ENCODE data around the gene STK17A.

- TF ChIP-seq EP300 (conservative IDR thresholded peaks at IDR 0.05; ENCODE audit: poor library complexity, severe bottlenecking), result no peak
- TF ChIP-seq RAD21 (conservative IDR thresholded peaks at IDR 0.05), result no peak
- TF ChIP-seq, protein P1, sequence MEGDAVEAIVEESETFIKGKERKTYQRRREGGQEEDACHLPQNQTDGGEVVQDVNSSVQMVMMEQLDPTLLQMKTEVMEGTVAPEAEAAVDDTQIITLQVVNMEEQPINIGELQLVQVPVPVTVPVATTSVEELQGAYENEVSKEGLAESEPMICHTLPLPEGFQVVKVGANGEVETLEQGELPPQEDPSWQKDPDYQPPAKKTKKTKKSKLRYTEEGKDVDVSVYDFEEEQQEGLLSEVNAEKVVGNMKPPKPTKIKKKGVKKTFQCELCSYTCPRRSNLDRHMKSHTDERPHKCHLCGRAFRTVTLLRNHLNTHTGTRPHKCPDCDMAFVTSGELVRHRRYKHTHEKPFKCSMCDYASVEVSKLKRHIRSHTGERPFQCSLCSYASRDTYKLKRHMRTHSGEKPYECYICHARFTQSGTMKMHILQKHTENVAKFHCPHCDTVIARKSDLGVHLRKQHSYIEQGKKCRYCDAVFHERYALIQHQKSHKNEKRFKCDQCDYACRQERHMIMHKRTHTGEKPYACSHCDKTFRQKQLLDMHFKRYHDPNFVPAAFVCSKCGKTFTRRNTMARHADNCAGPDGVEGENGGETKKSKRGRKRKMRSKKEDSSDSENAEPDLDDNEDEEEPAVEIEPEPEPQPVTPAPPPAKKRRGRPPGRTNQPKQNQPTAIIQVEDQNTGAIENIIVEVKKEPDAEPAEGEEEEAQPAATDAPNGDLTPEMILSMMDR (IDR thresholded peaks at IDR 0.05; ENCODE audit: poor library complexity, severe bottlenecking), result no peak
- TF ChIP-seq EZH2 (IDR thresholded peaks at IDR 0.05; ENCODE audit: borderline replicate concordance, insufficient read depth, low read length, poor library complexity, severe bottlenecking), result no peak
- TF ChIP-seq POLR2AphosphoS5 (IDR thresholded peaks at IDR 0.05), result no peak
- no peak for TF ChIP-seq MXI1 (conservative IDR thresholded peaks at IDR 0.05; ENCODE audit: poor library complexity, severe bottlenecking)
- TF ChIP-seq REST (IDR thresholded peaks at IDR 0.05; ENCODE audit: borderline replicate concordance), result no peak
- TF ChIP-seq TAF1 (IDR thresholded peaks at IDR 0.05; ENCODE audit: low read depth), result no peak
These were observed 88.6 kb downstream of the STK17A start for GRCh38 chr7:43671521-43671920.
